Measurements from ENCODE around the gene MT3.

The MT3 gene

GRCh38 chr16:56631197-56631596 lies 41.9 kb downstream of the MT3 start:
- no peak for DNase-seq (ENCODE audit: low spot score)

GRCh38 chr16:56631832-56632155 lies 42.5 kb downstream of the MT3 start:
- no peak for DNase-seq (ENCODE audit: low spot score)

- peak; percentile 55 for DNase-seq (ENCODE audit: low spot score)
Measured at GRCh38 chr16:56632156-56632847, 43.0 kb downstream of the MT3 start, which contains the start of gene MT1M. Gene MT1M (plus strand): TSS chr16:56632659. CDS start chr16:56632732, 73 bp downstream.

- DNase-seq (ENCODE audit: low spot score), result no peak
Measured at GRCh38 chr16:56632848-56633365, 43.6 kb downstream of the MT3 start.

- DNase-seq (ENCODE audit: low spot score), result no peak
Measured at GRCh38 chr16:56633535-56633934, 44.2 kb downstream of the MT3 start.

GRCh38 chr16:56634715-56635440 lies 45.5 kb downstream of the MT3 start:
- no peak for DNase-seq (ENCODE audit: low spot score)

- no peak for DNase-seq (ENCODE audit: low spot score)
Measured at GRCh38 chr16:56635441-56635967, 46.2 kb downstream of the MT3 start.

- no peak for DNase-seq (ENCODE audit: low spot score)
Measured at GRCh38 chr16:56636616-56637413, 47.5 kb downstream of the MT3 start.

GRCh38 chr16:56637814-56638750 lies 48.8 kb downstream of the MT3 start, which contains the start of gene MT1A:
Gene MT1A (plus strand): TSS chr16:56638666. CDS start chr16:56638739, 73 bp downstream.
- DNase-seq (ENCODE audit: low spot score), result no peak

GRCh38 chr16:56639045-56639444 lies 49.7 kb downstream of the MT3 start:
- DNase-seq (ENCODE audit: low spot score), result no peak

GRCh38 chr16:56640076-56640475 lies 50.7 kb downstream of the MT3 start:
- DNase-seq (ENCODE audit: low spot score), result no peak

All from putamen (tissue), 1 donor.